Measurements from ENCODE around the gene NOL4L.
A peak's percentile ranks its signal among the peaks of the same experiment; 100 is the strongest.

NOL4L gene

DNA sequence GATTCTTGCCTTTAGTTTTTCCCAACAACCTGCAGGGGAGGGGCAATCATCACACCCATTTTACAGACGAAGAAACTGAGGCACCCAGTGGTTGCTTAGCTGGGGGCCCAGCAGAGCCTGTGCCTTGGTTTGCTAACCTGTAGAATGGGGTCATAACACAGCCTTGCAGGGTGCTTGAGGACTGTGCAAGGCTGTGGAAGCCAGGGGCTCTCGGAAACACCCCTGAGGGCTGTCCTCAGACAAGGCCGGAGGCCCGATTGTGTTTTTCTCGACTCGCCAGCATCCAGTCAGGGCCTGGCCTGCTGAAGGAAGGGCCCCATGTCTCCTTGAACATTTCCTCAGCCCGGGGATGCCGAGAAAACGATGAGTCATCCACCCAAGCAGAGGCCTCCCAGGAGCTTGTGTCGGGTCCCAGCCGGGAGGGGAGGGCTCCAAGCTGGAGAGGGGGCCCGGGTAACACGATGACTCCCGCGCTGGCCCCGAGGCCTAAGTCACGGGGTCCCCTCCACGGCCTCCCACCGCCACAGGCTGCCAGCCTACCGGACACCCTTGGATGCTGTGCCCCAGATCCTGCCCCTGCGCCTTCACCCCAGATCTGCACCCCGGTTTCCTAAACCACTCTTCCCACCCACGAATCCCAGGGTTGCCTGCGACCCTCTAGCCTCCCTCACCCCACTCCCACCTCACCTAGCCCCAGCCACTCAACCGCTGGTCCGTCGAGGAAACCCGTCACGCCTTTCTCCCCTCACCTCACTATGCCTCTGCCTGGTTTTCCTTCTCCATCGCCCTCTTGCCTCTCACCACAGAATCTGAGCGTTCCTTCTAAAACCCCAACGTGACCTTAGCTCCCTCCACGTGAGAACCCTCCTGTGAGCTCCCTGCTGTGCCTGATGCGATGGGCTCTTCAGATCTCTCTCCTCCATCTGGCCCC lies 10.6 kb downstream of the NOL4L start:
- Histone ChIP-seq H3K36me3 (ENCODE audit: insufficient read depth, low read length) (no peaks in the 10 kb centered on the region), H3K27ac (ENCODE audit: low read depth, low read length) (0 out of 2 replicates have a peak overlapping the region, but pooled peaks have one; percentile 7), H2AFZ (ENCODE audit: low read length, unreplicated experiment) (peak overlapping the region; percentile 28), H3K4me1 (ENCODE audit: control insufficient read depth, insufficient read depth, low read length, unreplicated experiment) (peaks cover 28% of the 10 kb centered on the region), H3K4me3 (ENCODE audit: low read depth, low read length) (no peak overlapping the region), H3K27me3 (ENCODE audit: insufficient read depth, low read length) (no peaks in the 10 kb centered on the region), H3K79me2 (ENCODE audit: control insufficient read depth, insufficient read depth, low read length, unreplicated experiment) (no peaks in the 10 kb centered on the region)

- Histone ChIP-seq H3K79me2 (ENCODE audit: control insufficient read depth, insufficient read depth, low read length, unreplicated experiment) (no peaks in the 10 kb centered on the region), H3K27ac (ENCODE audit: low read depth, low read length) (no peak overlapping the region), H3K4me1 (ENCODE audit: control insufficient read depth, insufficient read depth, low read length, unreplicated experiment) (peaks cover 28% of the 10 kb centered on the region), H3K36me3 (ENCODE audit: insufficient read depth, low read length) (no peaks in the 10 kb centered on the region), H2AFZ (ENCODE audit: low read length, unreplicated experiment) (no peak overlapping the region), H3K4me3 (ENCODE audit: low read depth, low read length) (no peak overlapping the region), H3K27me3 (ENCODE audit: insufficient read depth, low read length) (no peaks in the 10 kb centered on the region)
These were observed 11.8 kb downstream of the NOL4L start for GRCh38 chr20:32573167-32573851.

DNA sequence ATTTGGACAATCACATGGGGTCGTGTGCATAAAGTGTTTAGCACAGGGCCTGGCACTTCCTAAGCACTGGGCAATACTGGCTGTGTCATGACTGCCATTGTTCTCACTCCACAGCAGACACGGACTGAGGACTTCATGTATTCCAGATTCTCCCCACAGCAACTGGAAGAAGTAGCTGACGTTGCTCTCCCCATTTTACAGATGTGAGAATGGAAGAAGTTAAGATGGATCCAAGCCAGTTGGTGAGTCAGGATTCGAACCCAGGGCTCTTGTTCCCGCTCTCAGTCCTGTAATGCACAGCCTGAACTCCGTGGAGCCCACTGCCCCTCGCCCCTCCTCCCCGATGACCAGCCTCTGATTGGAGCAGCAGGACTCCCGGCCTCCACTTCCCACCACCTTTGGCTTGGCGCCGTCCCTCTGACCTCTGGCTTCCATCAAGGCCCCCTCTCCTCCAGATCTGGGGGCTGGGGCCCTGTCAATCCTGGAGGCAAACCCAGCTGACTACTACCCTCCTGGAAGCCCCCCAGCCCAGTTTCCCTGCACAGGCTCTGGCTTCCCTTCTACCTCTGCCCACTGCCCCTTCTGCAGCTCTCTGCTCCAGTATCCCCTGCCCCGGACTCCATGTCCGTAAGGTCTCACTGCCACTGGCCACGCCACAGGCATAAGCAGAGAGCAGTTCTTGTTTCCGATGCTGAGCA lies 12.7 kb downstream of the NOL4L start:
- no peak overlapping the region for H3K4me3 ChIP-seq (ENCODE audit: low read depth, low read length)
- H3K27ac ChIP-seq (ENCODE audit: low read depth, low read length), result no peak overlapping the region
- peaks cover 27% of the 10 kb centered on the region for H3K4me1 ChIP-seq (ENCODE audit: control insufficient read depth, insufficient read depth, low read length, unreplicated experiment)
- no peaks in the 10 kb centered on the region for H3K27me3 ChIP-seq (ENCODE audit: insufficient read depth, low read length)
- no peaks in the 10 kb centered on the region for H3K36me3 ChIP-seq (ENCODE audit: insufficient read depth, low read length)
- no peak overlapping the region for H2AFZ ChIP-seq (ENCODE audit: low read length, unreplicated experiment)
- no peaks in the 10 kb centered on the region for H3K79me2 ChIP-seq (ENCODE audit: control insufficient read depth, insufficient read depth, low read length, unreplicated experiment)

DNA sequence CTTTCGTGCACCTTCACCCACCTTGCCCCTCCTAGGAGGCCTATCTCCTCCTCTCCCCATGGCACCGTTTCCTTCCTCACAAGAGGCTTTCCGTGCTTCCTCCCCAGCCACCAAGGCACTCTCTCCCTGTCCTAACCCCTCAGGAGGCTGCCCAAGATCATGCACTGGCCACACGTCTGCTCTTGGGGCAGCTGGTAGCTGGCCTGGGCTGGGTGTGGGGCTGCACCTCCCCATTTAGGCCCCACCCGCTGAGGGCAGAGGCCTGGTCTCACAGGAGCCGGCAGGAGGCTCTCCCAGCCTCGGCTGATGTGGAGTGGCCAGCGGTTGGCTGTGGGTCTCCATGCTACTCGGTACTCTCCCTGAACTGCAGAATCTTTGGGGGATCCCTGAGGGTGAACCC lies 13.6 kb downstream of the NOL4L start:
- Histone ChIP-seq H3K4me3 (ENCODE audit: low read depth, low read length) (no peak overlapping the region), H3K36me3 (ENCODE audit: insufficient read depth, low read length) (no peaks in the 10 kb centered on the region), H3K79me2 (ENCODE audit: control insufficient read depth, insufficient read depth, low read length, unreplicated experiment) (no peaks in the 10 kb centered on the region), H3K27me3 (ENCODE audit: insufficient read depth, low read length) (no peaks in the 10 kb centered on the region), H2AFZ (ENCODE audit: low read length, unreplicated experiment) (no peak overlapping the region), H3K4me1 (ENCODE audit: control insufficient read depth, insufficient read depth, low read length, unreplicated experiment) (peaks cover 23% of the 10 kb centered on the region), H3K27ac (ENCODE audit: low read depth, low read length) (no peak overlapping the region)

- no peaks in the 10 kb centered on the region for H3K27me3 ChIP-seq (ENCODE audit: insufficient read depth, low read length)
- H3K79me2 ChIP-seq (ENCODE audit: control insufficient read depth, insufficient read depth, low read length, unreplicated experiment), result no peaks in the 10 kb centered on the region
- no peak overlapping the region for H3K27ac ChIP-seq (ENCODE audit: low read depth, low read length)
- no peak overlapping the region for H2AFZ ChIP-seq (ENCODE audit: low read length, unreplicated experiment)
- no peaks in the 10 kb centered on the region for H3K36me3 ChIP-seq (ENCODE audit: insufficient read depth, low read length)
- peaks cover 23% of the 10 kb centered on the region for H3K4me1 ChIP-seq (ENCODE audit: control insufficient read depth, insufficient read depth, low read length, unreplicated experiment)
- H3K4me3 ChIP-seq (ENCODE audit: low read depth, low read length), result no peak overlapping the region
These were observed 14.5 kb downstream of the NOL4L start for GRCh38 chr20:32570401-32571190.

DNA sequence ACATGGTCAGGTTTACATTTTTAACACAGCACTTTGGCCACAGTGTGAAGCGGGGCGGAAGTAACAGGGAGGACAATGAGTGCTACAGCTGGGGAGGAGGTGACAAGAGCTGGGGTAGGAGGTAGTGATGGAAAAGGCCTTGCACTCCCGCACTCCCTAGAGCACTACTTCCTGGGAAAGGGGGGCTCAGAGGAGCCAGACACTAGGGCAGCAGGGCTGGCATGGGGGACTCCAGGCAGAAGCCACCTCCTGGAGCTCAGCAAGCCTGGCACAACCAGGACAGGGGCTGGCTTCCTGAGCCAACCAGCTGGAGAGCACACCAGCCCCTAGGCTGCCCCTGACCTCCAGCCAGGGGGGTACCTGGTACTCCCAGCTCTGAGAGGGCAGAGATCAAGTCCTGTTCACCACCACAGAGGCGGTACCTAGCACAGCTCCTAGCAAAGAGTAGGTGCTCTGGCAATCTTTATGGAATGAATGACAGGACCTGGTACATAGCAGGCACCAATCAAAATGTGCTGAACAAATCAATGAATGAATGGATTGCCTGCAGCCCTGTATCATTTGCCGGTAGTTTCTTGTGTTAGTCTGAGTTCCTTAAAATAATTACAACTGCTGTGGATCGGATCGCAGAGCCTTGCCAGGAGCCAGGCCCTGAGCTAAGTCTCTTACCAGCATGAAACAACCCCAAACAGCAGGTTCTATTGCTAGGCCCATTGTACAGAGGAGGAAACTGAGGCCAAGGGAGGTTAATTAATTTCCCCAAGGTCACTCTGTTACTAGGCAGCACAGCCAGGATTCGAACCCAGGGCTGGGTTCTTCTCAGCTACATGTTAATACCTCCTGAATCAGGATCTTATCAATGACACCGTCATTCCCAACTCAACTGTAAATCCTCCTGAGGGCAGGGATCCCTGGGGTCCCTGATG lies 15.5 kb downstream of the NOL4L start:
- H2AFZ ChIP-seq (ENCODE audit: low read length, unreplicated experiment), result no peak overlapping the region

GRCh38 chr20:32569018-32569379 lies 16.1 kb downstream of the NOL4L start:
- no peaks in the 10 kb centered on the region for H3K36me3 ChIP-seq (ENCODE audit: insufficient read depth, low read length)
- no peaks in the 10 kb centered on the region for H3K79me2 ChIP-seq (ENCODE audit: control insufficient read depth, insufficient read depth, low read length, unreplicated experiment)
- no peak overlapping the region for H3K4me3 ChIP-seq (ENCODE audit: low read depth, low read length)
- H3K27me3 ChIP-seq (ENCODE audit: insufficient read depth, low read length), result no peaks in the 10 kb centered on the region
- no peak overlapping the region for H2AFZ ChIP-seq (ENCODE audit: low read length, unreplicated experiment)
- H3K27ac ChIP-seq (ENCODE audit: low read depth, low read length), result no peak overlapping the region
- peaks cover 9% of the 10 kb centered on the region for H3K4me1 ChIP-seq (ENCODE audit: control insufficient read depth, insufficient read depth, low read length, unreplicated experiment)

More for the DNA sequence above, 15.5 kb downstream of the NOL4L start:
- Histone ChIP-seq H3K27me3 (ENCODE audit: insufficient read depth, low read length) (no peaks in the 10 kb centered on the region), H3K4me3 (ENCODE audit: low read depth, low read length) (no peak overlapping the region), H3K4me1 (ENCODE audit: control insufficient read depth, insufficient read depth, low read length, unreplicated experiment) (peaks cover 15% of the 10 kb centered on the region), H3K27ac (ENCODE audit: low read depth, low read length) (no peak overlapping the region), H3K79me2 (ENCODE audit: control insufficient read depth, insufficient read depth, low read length, unreplicated experiment) (no peaks in the 10 kb centered on the region), H3K36me3 (ENCODE audit: insufficient read depth, low read length) (no peaks in the 10 kb centered on the region)

GRCh38 chr20:32567384-32568178 lies 17.6 kb downstream of the NOL4L start:
- Histone ChIP-seq H3K36me3 (ENCODE audit: insufficient read depth, low read length) (no peaks in the 10 kb centered on the region), H3K27me3 (ENCODE audit: insufficient read depth, low read length) (no peaks in the 10 kb centered on the region), H3K27ac (ENCODE audit: low read depth, low read length) (no peak overlapping the region), H3K4me1 (ENCODE audit: control insufficient read depth, insufficient read depth, low read length, unreplicated experiment) (peaks cover 9% of the 10 kb centered on the region), H3K4me3 (ENCODE audit: low read depth, low read length) (no peak overlapping the region), H2AFZ (ENCODE audit: low read length, unreplicated experiment) (no peak overlapping the region), H3K79me2 (ENCODE audit: control insufficient read depth, insufficient read depth, low read length, unreplicated experiment) (no peaks in the 10 kb centered on the region)

Measured in ACC112 (cell line).